ENCODE measurements around the gene ANKK1.

The ANKK1 gene

DNA sequence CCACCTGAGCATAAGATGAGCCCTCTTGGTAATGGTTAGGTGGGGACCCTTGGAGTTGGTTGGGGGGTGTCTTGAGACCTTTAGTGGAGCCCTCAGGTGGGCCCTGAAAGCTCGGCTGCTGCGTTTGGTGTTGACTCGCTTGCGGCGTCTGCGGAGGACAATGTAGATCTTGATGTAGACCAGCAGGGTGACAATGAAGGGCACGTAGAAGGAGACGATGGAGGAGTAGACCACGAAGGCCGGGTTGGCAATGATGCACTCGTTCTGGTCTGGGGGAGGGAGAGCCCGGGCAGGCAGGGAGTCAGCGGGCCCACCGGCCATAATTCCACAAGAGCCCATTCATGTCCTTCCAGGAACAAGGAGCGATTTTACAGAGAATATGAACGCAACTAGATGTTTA is 27.8 kb downstream of the ANKK1 start:
- TF ChIP-seq, protein P1, sequence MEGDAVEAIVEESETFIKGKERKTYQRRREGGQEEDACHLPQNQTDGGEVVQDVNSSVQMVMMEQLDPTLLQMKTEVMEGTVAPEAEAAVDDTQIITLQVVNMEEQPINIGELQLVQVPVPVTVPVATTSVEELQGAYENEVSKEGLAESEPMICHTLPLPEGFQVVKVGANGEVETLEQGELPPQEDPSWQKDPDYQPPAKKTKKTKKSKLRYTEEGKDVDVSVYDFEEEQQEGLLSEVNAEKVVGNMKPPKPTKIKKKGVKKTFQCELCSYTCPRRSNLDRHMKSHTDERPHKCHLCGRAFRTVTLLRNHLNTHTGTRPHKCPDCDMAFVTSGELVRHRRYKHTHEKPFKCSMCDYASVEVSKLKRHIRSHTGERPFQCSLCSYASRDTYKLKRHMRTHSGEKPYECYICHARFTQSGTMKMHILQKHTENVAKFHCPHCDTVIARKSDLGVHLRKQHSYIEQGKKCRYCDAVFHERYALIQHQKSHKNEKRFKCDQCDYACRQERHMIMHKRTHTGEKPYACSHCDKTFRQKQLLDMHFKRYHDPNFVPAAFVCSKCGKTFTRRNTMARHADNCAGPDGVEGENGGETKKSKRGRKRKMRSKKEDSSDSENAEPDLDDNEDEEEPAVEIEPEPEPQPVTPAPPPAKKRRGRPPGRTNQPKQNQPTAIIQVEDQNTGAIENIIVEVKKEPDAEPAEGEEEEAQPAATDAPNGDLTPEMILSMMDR (IDR thresholded peaks at IDR 0.05; ENCODE audit: control insufficient read depth, extremely low read depth, insufficient read depth): no peak
- no peak for DNase-seq (ENCODE audit: low read depth)
- no peak overlapping the region for H3K4me3 ChIP-seq (ENCODE audit: low read depth, low read length)

DNA sequence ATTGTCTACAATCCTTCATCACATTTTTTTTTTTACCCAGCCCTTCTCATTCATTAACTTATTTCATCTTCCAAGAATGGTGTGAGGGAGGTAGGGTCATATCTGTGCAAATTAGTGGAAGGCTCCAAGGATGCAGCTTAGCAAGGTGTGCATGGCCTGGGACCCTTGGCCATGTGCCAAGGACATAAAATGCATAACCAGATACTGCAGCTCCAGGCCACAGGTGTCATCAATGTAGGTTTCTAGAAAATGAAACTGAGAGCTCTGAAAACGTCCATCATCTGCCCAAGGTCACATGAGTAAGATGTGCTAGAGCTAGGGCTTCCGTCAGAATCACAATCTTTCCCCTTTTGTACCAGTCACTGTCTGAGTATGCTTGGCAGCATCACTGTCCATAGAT is 29.8 kb downstream of the ANKK1 start:
- H3K4me3 ChIP-seq (ENCODE audit: low read depth, low read length): no peak overlapping the region
- TF ChIP-seq, protein P1 (IDR thresholded peaks at IDR 0.05; ENCODE audit: control insufficient read depth, extremely low read depth, insufficient read depth): no peak
- DNase-seq (ENCODE audit: low read depth): no peak

DNA sequence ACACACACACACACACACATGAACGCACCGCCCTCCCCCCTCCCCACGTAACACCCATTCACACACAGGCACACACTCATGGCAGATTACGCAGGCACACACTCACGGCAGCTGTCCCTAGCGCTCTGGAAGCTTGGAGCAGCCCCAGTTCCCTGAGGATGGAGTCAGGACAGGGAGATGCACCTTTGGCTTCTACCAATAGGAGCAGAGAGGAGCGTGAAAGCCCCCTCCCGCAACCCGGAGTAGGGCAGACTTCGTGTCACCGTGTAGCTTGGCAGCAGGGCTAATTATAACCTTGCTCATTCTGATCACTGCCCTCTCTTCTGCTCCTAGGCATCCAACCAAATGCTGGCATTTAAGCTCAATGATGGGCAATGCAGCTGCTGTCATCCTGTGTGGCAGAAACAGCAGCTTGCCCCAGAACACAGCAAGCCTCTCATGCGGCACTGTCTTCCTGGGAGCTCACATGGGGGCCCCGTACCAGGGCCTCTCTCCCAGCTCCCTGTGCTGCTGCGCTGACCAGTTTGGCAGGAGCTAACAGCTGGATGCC is 31.9 kb downstream of the ANKK1 start:
- no peak for DNase-seq (ENCODE audit: low read depth)
- no peak overlapping the region for H3K4me3 ChIP-seq (ENCODE audit: low read depth, low read length)
- TF ChIP-seq, protein P1 (IDR thresholded peaks at IDR 0.05; ENCODE audit: control insufficient read depth, extremely low read depth, insufficient read depth): no peak

DNA sequence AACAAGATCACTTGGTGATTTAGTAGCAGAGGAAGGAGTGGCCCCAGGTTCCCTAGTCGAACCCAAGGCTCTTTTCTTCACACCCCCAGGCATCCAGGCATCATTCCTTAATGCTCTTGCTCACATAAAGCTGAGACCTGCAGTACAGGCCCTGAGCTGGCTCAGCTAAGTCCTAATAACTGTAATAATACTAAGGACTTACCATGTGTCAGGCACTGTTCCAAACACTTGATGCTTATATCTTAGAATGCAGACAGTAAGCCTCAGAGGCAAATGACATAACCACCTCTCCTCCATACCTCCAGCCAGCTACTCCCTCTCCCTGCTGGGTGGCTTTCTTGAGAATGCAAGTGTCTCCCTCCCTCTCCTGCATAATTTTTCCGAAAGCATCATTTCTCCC is 33.2 kb downstream of the ANKK1 start:
- TF ChIP-seq, protein P1 (IDR thresholded peaks at IDR 0.05; ENCODE audit: control insufficient read depth, extremely low read depth, insufficient read depth): no peak
- DNase-seq (ENCODE audit: low read depth): no peak
- H3K4me3 ChIP-seq (ENCODE audit: low read depth, low read length): no peak overlapping the region

DNA sequence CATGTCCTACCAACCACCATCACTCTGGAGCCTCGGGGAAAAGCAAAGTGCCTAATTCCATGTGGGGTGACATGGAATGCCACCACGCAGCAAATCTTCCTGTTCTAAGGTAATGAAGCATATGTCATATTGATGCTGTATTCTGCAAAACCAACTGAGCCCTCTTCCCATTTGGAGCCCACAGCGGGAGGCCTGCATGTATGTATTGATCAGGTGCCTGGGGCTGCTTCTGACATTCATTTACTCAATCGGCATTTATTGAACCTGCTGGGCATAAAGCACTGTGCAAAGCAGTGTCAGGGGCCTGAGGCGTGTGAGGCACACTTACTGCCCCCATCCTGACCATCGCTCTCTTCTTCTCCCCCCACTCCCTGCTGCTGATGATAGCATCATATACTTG is 39.1 kb downstream of the ANKK1 start:
- H3K4me3 ChIP-seq (ENCODE audit: low read depth, low read length): no peak overlapping the region
- DNase-seq (ENCODE audit: low read depth): no peak
- TF ChIP-seq, protein P1 (IDR thresholded peaks at IDR 0.05; ENCODE audit: control insufficient read depth, extremely low read depth, insufficient read depth): no peak

DNA sequence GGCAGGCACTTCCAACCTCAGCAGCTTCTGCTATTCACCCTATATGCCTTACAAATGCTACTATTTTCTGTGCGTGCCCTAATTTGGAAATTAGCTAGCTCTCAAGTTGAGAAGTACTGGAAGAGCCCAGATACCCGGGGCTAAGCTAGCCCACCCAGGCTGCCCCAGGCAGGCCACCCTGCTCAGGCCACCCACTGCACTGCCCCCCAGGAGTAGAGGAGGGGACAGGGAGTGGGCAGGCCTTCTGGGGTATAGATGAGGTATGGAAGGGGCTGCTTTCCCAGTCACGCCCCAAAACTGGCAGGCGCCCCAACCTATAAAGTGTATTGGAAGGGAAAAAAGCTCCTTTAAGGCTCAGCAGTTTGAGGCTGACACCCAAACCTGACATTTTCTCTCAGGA is 44.2 kb downstream of the ANKK1 start:
- no peak for DNase-seq (ENCODE audit: low read depth)
- TF ChIP-seq, protein P1 (IDR thresholded peaks at IDR 0.05; ENCODE audit: control insufficient read depth, extremely low read depth, insufficient read depth): no peak
- no peak overlapping the region for H3K4me3 ChIP-seq (ENCODE audit: low read depth, low read length)
